Measurements from ENCODE around the gene GAS7. TPM values are rescaled to one million over a fixed set of nuclear protein-coding genes. Genes with fewer than 3 reads are reported as not detected.
A peak's percentile ranks its signal among the peaks of the same experiment; 100 is the strongest.

GAS7 gene
- 26.7 TPM for total RNA-seq

DNA sequence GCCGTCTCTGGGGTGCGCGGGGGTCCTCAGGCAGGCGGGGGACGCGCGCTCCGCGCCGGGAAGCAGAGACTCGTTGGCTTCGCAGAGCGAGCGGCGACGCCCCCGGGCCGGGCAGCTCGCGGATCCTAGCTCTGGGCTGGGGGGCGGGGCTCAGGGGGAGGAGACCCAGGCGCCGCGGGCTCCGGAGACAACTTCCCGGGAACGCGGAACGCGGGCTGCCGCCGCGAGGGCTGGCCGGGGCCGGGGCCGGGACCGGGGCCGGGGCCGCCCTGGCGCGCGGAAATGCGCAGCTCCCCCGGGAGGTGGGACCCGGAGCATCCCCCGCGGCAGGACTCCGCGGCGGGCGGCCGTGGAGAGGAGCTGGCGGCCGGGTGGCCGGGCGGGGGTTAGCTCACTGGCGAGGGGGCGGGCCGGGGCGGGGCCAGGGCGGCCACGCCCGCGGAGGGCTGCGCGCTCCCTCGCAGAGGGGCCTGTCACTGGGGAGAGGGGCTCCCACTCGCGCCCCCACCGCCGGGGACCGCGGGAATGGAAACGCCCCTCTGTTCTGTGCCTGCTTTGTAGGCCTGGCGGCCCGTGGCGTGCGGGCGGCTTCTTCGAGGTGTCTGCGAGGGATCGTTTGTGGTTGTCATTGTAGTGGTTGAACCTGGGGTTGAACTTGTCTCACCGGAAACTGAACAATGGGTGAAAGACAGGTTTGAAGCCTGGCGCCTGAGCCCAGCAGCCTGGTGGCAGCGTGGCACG is at the start of gene GAS7:
GAS7 (minus strand) TSS at position 98 of the 741 bp plus-strand sequence.
- DNase-seq (ENCODE audit: low spot score) = peak; percentile 38

DNA sequence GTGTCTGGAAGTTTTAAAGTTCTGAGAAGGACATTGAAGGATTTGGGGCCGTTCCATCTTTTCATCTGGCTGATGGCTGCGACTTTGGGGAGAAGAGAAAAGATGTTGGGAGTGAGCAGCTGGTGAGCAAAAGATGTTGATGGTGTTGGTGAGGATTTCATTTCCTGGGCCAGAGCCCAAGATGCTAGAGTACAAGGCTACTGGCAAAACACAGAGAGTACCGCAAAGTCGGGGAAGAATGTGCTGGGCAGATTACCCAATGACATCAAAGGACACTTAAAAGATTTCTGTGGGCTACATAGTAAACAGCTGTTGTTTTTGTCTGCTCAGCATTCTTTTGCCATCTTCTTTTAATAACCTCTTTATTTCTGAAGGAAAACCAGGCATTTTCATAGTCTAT is 49.4 kb upstream of the GAS7 start:
- peak; percentile 34 for DNase-seq (ENCODE audit: low spot score)

DNA sequence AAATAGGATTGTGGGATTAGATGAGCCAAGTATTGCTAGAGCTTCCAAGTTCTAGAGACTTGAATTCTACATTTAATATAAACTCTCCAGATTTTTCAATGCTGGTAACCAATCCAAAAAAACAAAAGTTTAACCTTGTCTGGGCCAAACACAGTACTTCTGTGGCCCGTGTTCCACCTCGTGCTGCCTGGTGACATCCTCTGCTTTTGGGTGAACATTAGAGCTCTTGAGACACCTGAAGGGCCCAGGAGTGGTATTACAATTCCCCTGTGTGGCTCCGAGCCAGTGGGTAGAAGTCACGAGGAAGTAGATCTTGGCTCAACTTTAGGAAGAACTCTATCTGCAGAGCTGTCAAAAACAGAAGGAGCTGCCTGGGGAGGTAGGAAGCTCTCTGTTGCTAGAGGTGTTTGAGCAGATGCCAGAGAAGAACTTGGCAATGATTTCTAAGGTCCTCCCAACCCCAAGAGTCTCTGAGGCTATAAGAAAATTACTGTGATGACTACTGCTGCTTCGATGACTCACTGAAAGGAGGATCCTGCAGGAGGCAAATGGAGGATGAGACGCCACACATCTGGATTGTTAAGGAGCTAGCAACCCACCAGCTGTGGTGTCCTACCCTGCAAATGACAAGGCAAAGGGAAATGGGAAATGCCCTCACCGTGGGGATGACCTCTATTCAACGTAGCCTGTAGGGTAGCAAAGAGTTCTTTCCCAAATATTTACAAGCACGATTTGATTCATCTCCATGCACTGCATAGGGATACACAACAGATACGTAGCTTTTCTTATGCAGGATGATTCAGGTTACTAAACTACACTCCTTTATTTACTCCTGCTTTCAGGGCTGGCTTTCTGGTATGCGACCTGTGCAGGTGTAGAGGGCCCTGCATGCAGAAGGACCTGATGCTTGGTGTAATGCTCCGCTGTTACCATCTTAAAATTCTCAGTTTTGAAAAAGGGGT is 45.8 kb upstream of the GAS7 start:
- no peak for DNase-seq (ENCODE audit: low spot score)

DNA sequence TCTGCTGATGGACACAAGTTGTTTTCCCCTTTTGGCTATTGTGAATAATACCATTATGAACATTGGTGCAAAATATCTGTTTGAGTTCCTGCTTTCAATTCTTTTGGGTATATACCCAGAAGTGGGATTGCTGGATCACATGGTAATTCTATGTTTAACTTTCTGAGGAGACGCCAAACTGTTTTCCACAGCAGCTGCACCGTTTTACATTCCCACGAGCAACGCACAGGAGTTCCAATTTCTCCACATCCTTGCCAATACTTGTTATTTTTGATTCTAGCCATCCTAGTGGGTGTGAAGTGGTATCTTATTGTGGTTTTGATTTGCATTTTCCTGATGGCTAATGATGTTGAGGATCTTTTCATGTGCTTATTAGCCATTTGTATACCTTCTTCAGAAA is 43.4 kb upstream of the GAS7 start:
- no peak for DNase-seq (ENCODE audit: low spot score)

DNA sequence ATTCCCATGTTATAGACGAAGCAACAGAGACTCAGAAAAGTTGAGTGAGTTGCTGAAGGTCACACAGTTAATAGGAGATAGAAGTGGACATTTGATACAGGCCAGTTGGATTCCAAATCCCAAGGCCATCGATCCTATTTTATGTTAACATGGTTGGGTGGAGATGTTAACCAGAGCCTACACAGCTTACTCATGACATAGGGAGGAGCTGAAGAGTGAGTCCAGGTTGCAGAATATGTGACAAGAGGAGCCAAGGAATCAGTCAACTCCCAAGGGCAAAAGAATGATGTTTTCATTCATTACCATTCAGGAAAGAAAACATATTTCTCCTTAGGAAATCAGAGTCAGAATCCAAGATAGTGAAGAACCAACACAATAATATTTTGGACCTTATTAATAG is 40.3 kb upstream of the GAS7 start:
- no peak for DNase-seq (ENCODE audit: low spot score)

- no peak for DNase-seq (ENCODE audit: low spot score)
These were observed 35.6 kb upstream of the GAS7 start for GRCh38 chr17:10234033-10234432.

DNA sequence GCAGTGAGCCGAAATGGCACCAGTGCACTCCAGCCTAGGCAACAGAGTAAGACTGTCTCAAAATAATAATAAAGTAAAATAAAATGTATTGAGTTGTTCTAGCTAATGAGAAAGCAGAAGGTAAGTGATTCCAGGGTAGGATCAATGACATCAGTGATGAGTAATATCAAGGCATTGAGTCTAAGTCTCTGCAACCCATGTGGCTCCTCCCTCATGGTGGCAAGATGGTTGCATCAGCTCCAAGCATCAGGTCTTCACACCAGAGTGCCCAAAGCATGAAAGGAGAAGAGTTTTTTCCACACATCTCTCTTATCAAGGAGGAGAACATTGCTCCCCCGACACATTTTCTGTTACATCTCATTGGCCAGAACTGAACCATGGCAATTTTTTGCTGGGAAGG is 34.8 kb upstream of the GAS7 start:
- DNase-seq (ENCODE audit: low spot score) = no peak

GRCh38 chr17:10229181-10229580 is 30.8 kb upstream of the GAS7 start:
- DNase-seq (ENCODE audit: low spot score) = no peak

DNA sequence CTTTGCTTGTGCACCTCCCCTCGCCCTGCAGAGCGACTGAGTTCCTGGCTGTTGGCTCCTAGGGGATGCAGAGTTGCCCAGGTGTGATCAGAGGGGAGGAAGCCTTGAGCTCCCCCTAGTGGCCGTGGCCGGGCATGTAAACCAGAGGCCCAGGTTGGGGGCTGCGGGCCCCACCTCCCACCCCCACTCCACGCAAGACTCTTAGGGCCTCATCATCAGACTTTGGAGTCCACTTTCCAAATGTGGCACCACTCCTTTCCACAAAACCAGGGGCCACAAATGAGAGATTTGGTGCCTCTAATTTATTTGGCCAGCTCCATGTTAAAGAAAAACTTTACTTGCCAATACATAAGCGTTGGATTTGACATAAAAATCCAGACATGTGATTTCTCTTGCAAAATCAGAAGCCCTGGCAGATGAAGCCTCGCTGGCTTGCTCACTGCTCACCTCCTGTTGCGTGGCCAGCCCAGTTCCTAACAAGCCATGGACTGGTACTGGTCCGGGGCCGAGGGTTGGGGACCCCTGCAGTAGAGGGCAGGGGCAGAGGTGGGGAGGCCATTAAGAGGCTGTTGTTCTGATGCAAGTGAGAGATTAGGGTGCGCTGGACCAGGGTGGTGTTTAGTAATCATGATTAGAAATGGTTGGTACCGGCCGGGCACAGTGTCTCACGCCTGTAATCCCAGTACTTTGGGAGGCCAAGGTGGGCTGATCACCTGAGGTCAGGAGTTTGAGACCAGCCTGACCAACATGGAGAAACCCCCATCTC is 28.7 kb upstream of the GAS7 start:
- DNase-seq (ENCODE audit: low spot score) = peak; percentile 26

GRCh38 chr17:10224582-10225195 is 26.3 kb upstream of the GAS7 start:
- no peak for DNase-seq (ENCODE audit: low spot score)

DNA sequence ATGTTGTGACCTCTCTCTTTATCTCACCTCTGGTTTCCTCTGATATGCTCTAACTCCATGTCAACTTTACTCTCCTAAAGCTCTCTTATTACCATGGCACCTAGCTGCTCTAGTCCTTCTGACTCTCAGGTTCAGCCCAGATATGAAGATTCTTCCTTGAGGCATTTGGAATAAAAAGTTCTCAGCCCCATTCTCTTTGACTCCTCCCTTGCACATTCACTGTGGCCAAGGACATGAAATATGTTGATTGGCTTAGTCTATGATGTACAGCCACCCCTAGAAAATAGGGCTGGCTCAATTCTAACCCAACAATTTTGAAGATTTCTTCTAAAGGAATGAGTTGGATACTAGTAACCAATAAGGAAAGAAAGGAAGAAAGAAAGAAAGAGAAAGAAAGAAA is 20.8 kb upstream of the GAS7 start:
- no peak for DNase-seq (ENCODE audit: low spot score)

GRCh38 chr17:10217916-10218315 is 19.5 kb upstream of the GAS7 start:
- no peak for DNase-seq (ENCODE audit: low spot score)

DNA sequence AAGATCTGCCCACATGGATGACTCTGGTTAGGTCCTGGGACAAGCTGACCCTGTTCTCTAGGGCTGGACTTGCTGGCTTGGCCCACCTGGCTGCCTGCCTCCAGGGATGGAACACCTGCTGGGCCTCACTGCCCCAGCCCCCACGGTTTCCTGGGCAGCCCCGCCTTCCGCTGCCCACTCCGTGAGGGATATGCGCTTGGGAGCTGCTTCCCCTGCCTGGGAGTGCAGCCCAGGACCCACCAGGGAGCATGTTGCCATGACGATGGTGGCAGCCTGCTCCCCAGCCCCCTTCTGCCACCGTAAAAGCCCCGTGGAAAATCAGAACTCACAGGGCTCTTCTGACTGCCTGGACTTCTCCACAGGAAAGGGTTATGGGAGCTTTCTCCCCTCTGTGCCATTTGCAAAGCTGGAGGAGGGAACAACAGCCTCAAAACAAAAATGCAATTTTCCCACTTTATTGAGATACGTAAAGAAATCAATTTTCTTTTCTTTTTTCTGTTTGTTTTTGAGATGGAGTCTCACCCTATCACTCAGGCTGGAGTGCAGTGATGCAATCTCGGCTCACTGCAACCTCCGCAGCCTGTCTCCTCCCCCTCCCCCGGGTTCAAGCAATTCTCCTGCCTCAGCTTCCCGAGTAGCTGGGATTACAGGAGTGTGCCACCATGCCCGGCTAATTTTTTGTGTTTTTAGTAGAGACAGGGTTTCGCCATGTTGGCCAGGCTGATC is 18.0 kb upstream of the GAS7 start:
- DNase-seq (ENCODE audit: low spot score) = no peak

DNA sequence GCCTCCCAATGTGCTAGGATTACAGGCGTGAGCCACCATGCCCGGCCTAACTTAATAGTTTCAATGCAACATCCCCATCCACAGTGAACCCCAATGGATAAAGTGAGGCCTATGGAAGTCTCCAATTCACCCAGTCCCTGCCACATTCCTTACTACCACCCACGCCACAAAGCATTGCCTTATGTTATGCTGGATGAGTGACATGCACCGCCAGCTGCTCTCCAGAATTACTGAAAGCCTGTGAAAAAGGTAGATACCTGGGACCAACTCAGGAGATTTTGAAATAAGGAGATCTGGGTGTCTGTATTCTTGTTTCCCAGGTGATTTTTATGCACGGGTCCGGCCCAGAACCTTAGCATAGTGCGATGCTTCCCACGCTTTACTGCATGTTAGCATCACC is 16.9 kb upstream of the GAS7 start:
- no peak for DNase-seq (ENCODE audit: low spot score)

DNA sequence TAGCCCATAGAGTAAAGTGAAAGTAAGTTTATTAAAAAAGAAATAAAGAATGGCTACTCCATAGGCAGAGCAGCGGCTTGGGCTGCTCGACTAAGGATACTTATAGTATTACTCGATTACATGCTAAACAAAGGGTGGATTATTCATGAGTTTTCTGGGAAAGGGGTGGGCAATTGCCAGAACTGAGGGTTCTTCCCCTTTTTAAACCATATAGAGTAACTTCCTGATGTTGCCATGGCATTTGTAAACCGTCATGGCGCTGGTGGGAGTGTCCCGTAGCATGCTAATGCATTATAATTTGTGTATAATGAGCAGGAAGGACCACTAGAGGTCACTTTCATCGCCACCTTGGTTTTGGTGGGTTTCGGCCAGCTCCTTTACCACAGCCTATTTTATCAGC is 13.3 kb upstream of the GAS7 start:
- DNase-seq (ENCODE audit: low spot score) = no peak

GRCh38 chr17:10210151-10210574 is 11.8 kb upstream of the GAS7 start:
- no peak for DNase-seq (ENCODE audit: low spot score)

DNA sequence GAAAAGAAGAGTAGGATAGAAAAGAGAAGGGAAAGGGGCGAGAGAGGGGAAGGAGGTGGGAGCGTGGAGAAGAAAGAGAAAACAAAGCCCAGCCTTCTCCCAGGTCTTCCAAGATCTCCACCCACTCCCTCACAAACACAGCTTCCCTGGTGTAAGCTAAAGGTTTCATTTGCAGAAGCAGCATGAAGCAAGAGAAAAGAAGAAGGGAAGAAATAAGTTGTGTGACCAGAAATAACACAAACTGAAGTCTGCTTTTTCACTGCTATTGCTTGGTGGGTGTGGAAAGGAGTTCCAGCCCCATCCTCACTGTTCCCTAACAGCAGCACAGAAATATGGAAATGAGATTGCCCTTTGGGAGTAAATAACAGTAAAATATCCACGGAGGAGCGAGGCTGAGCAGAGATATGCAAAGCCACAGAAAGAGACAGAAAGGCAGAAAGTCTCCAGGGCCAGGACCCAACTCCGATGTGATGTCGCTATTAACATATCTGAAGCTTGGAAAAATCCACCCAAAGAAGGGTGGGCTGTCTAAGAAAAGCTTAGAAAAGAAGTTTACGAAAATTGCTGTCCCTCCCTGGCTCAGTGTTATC is 10.3 kb upstream of the GAS7 start:
- no peak for DNase-seq (ENCODE audit: low spot score)

GRCh38 chr17:10207153-10207552 is 8.7 kb upstream of the GAS7 start:
- DNase-seq (ENCODE audit: low spot score) = no peak

DNA sequence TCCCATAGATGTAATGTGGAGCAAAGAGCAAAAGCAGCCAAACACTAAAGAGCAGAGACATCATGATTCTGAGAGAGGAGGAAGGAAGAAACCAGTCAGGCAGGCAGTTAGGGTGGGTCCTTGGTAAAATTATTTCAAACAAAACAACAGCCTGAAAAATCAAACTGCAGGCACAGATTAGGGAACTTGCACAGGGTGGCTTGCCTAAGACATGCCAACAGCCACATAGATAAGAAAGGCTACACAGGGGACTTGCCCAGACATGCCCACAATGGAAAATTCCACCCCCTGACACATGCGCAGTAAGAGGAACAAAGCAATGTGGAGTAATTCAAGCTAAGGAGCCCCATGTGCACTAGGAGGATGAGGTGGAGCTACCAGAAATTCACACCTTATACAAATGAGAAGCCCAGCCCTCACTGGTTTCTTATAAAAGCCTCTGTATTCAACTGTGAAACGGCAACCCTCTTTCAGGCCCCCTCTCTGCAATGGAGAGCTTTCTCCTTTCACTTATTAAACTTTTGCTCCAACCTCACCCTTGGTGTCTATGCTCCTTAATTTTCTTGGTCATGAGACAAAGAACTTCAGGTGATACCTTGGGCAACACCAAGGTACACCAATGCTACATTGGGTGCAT is 7.3 kb upstream of the GAS7 start:
- DNase-seq (ENCODE audit: low spot score) = no peak

DNA sequence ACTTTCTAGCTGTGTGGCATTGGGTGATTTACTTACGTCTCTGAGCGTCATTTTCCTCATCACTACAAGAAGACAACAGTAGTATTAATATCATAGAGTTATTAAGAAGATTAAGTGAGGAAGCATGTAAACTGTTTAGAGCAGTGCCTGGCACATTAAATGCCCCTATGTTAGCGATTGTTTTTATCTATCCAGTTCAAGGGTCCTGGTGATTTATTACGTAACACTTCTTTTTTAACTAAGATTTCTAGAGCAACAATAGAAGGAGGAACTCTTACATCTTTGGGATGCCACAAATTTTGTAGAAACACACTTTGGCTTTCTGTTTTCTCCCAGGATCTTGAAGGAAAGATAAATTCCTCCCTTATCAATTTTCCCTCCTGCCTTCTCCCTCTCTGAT is 3.3 kb upstream of the GAS7 start:
- no peak for DNase-seq (ENCODE audit: low spot score)

Data from mucosa of gallbladder (tissue), 1 donor.